GM23248 (cell line): ENCODE results near the gene GRIK3. TPM values are rescaled to one million over a fixed set of nuclear protein-coding genes. Genes with fewer than 3 reads are reported as not detected.

Source experiments
- DNase-seq: peaks from one replicate; pipeline ENCODE4 v3.0.0-alpha.2; 2015
- H2AFZ ChIP-seq: fragments of 200-600 bp; sonication (generic); 2 replicates; pipeline ENCODE4 v1.6.1; 2016; ENCODE audit warnings: antibody characterized with exemption
- H3F3A ChIP-seq: fragments of 200-600 bp; sonication (generic); 2 replicates; pipeline ENCODE4 v1.6.1; 2016; ENCODE audit warnings: mild to moderate bottlenecking, antibody characterized with exemption, mixed run types; ENCODE audit not compliant: insufficient read depth
- H3K27ac ChIP-seq: fragments of 200-600 bp; sonication (generic); 2 replicates; pipeline ENCODE4 v1.5.1; 2016; ENCODE audit warnings: mild to moderate bottlenecking
- H3K27me3 ChIP-seq: fragments of 200-600 bp; sonication (generic); replicated peaks from 2 replicates; pipeline ENCODE4 v1.6.1; 2016; ENCODE audit warnings: mild to moderate bottlenecking; ENCODE audit not compliant: insufficient read depth
- H3K36me3 ChIP-seq: fragments of 200-600 bp; sonication (generic); 2 replicates; pipeline ENCODE4 v1.6.1; 2016; ENCODE audit warnings: low read depth, mild to moderate bottlenecking
- H3K4me1 ChIP-seq: fragments of 200-600 bp; sonication (generic); 2 replicates; pipeline ENCODE4 v1.6.1; 2016; ENCODE audit warnings: mild to moderate bottlenecking; ENCODE audit not compliant: insufficient read depth
- H3K4me2 ChIP-seq: fragments of 200-600 bp; sonication (generic); one replicate; pipeline ENCODE4 v1.6.1; 2016; ENCODE audit warnings: mild to moderate bottlenecking; ENCODE audit not compliant: unreplicated experiment
- H3K4me3 ChIP-seq: fragments of 200-600 bp; sonication (generic); 2 replicates; pipeline ENCODE4 v1.5.1; 2016; ENCODE audit warnings: mild to moderate bottlenecking
- H3K79me2 ChIP-seq: fragments of 200-600 bp; sonication (generic); 2 replicates; pipeline ENCODE4 v1.6.1; 2016; ENCODE audit warnings: mild to moderate bottlenecking; ENCODE audit not compliant: insufficient read depth
- H3K9ac ChIP-seq: fragments of 200-600 bp; sonication (generic); 2 replicates; pipeline ENCODE4 v1.6.1; 2016; ENCODE audit warnings: mild to moderate bottlenecking
- H3K9me2 ChIP-seq: fragments of 200-600 bp; sonication (generic); 2 replicates; pipeline ENCODE4 v1.6.1; 2016; ENCODE audit warnings: mixed run types, mild to moderate bottlenecking, moderate library complexity; ENCODE audit not compliant: insufficient read depth
- H3K9me3 ChIP-seq: fragments of 200-600 bp; sonication (generic); one replicate; pipeline ENCODE4 v1.6.1; 2017; ENCODE audit warnings: low read depth
- H4K20me1 ChIP-seq: fragments of 200-600 bp; sonication (generic); 2 replicates; pipeline ENCODE4 v1.6.0; 2016; ENCODE audit not compliant: insufficient read depth
- EZH2 ChIP-seq: fragments of 200-600 bp; sonication (generic); IDR thresholded peaks from 2 replicates; pipeline ENCODE4 v1.6.1; 2018; ENCODE audit warnings: antibody characterized with exemption, mild to moderate bottlenecking; ENCODE audit not compliant: insufficient read depth, poor library complexity, severe bottlenecking
- EZH2phosphoT487 ChIP-seq: fragments of 200-600 bp; sonication (generic); IDR thresholded peaks from 2 replicates; pipeline ENCODE4 v1.6.1; 2018; ENCODE audit warnings: antibody characterized with exemption, moderate library complexity, mild to moderate bottlenecking, low read depth; ENCODE audit not compliant: insufficient read depth
- WGBS, 2 experiments: methylation state at CpG; one replicate each; pipeline ENCODE4 v1.1.6; 2015 to 2017; ENCODE audit warnings: low lambda C conversion rate in 2 of 2, low coverage in 1 of 2; ENCODE audit errors: missing lambda C conversion rate in 2 of 2; 5-methylcytosine and 5-hydroxymethylcytosine counted together
- in situ Hi-C: fragments of 300-500 bp; cut with MboI; formaldehyde crosslinking; loops from 2 replicates; pipeline ENCODE4 v1.15.0; 2020
- polyA plus RNA-seq: library from polyadenylated mRNA; unstranded; fragments of >200 nt; fragmentation: Nextera tagmentation; extraction: Ambion mirVana; gene quantifications from 2 replicates; pipeline ENCODE4 v1.2.1, GENCODE V29; 2016
- total RNA-seq: library from RNA; depleted of rRNA; stranded (reverse); fragments of >200 nt; shearing (Covaris generic); gene quantifications from 2 replicates; pipeline ENCODE4 v1.2.3, GENCODE V29; 2014

The GRIK3 gene
- total and polyA plus RNA-seq, 2 experiments from 2014 or later = not detected

DNA sequence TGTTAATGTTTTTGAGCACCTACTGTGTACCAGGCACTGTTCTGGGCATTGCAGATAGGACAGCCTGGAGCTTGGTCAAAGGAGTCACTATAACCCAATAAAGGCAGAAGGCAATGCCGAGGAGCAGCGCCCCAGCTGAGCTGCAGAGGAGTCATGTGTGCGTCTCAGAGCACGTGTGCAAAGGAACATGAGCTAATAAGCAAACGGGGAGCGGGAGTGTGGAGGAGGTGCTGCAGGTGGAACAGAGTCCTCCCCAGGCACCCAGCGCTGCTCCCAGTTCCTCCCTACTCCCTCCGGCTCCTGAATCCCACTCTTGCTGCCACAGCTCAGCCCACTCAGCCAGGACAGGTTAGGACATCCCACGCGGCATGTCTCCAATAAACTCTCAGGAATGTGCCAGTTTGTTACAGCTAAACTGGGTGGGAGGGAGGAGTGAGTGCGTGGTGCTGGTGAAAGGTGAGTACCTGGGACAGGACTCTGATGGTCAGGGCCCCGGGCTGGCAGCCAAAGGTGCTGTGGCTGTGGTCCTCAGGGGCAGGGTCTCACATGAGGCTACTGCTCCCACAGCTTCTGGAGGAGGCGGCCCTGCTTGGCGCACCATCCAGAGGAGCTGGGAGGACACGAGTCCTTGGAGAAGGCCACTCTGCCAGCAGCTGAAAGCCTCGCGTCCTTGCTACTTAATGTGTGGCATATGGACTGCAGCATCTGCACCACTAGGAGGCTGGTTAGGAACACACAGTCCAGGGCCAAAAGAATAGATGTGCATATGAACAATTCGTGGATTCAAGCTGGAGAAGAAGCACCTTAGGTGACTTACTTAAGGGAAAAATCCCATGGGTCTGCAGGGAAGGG lies 52.3 kb downstream of the GRIK3 start:
- Histone ChIP-seq H4K20me1 (no peaks in the 10 kb centered on the region), H3K4me1 (no peaks in the 10 kb centered on the region), H3K36me3 (no peaks in the 10 kb centered on the region), H3K27ac (no peak overlapping the region), H3K9me3 (no peaks in the 10 kb centered on the region), H2AFZ (no peak overlapping the region), H3F3A (no peaks in the 10 kb centered on the region), H3K9me2 (no peaks in the 10 kb centered on the region), H3K4me3 (no peak overlapping the region), H3K4me2 (no peak overlapping the region), H3K9ac (no peak overlapping the region), H3K79me2 (no peaks in the 10 kb centered on the region), H3K27me3 (no peaks in the 10 kb centered on the region)
- DNase-seq = no peak
- in situ Hi-C loops = no loop called here
- WGBS, 2 experiments = 25 to 26% methylated on average over 16 to 18 of the region's 18 CpGs
- TF ChIP-seq EZH2 (no peak), EZH2phosphoT487 (no peak)

DNA sequence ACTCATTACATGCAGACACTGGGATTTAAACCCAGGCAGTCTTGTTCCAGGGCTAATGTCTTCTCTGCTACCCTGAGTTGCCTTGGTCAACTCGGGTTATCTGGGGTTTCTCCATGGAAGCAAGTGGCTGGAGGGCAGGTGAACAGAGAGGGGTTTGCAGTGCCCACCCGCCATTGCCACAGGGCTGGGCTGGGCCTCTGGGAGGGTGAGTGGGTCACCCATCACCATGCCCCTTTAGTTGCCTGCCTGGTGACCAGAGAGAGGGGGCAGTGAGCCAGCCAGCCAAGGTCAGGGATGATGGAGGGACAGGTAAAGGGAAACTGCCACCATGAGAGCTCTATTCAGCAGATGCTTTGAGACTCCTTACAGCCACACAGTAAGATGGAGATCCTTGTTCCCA lies 53.2 kb downstream of the GRIK3 start:
- no peak overlapping the region for H3K9ac ChIP-seq
- no peaks in the 10 kb centered on the region for H3K4me1 ChIP-seq
- no peaks in the 10 kb centered on the region for H3F3A ChIP-seq
- no peak overlapping the region for H2AFZ ChIP-seq
- H3K9me2 ChIP-seq = no peaks in the 10 kb centered on the region
- H3K27me3 ChIP-seq = no peaks in the 10 kb centered on the region
- in situ Hi-C loops = no loop called here
- no peaks in the 10 kb centered on the region for H3K79me2 ChIP-seq
- no peaks in the 10 kb centered on the region for H3K36me3 ChIP-seq
- TF ChIP-seq EZH2 = no peak
- no peak for TF ChIP-seq EZH2phosphoT487
- no peak overlapping the region for H3K4me2 ChIP-seq
- no peak overlapping the region for H3K27ac ChIP-seq
- DNase-seq = no peak
- 18 to 20% methylated on average over 2 of the region's 2 CpGs for WGBS, 2 experiments
- H3K9me3 ChIP-seq = no peaks in the 10 kb centered on the region
- H3K4me3 ChIP-seq = no peak overlapping the region
- H4K20me1 ChIP-seq = no peaks in the 10 kb centered on the region

DNA sequence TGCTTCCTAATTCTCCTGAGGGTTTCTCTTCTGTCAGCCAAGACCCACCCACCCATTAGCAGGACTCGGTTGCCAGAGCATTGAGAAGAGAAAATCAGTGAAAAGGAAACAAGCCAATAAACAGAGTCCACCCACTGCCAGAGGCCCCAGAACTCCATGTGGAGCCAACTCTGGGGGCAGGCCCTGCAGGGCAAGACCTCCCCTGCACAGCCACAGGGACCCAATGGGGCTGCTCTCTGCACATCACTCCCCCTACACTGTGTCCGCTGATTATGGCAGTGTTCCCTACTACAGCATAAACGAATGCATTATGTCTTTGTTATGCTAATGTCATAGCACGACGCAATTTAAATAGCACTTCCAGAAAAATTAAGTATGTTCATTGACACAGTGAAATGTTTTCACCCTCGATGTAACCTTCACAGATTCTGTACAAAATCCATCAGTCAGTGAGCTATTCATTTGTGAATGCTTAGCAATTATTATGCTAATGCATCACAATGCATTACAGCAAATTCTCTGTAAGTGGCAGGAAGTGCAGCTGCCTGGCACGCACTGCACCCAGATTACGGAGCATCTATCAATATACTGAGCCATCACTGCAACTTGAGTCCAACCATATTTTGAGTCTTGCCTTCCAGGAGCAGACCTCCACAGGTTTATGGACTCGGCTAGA lies 56.4 kb downstream of the GRIK3 start:
- Histone ChIP-seq H3K4me1 (no peaks in the 10 kb centered on the region), H2AFZ (no peak overlapping the region), H3K9ac (no peak overlapping the region), H3F3A (no peaks in the 10 kb centered on the region), H3K4me2 (no peak overlapping the region), H4K20me1 (no peaks in the 10 kb centered on the region), H3K4me3 (no peak overlapping the region), H3K27ac (no peak overlapping the region), H3K9me2 (no peaks in the 10 kb centered on the region), H3K36me3 (no peaks in the 10 kb centered on the region), H3K79me2 (no peaks in the 10 kb centered on the region), H3K27me3 (no peaks in the 10 kb centered on the region), H3K9me3 (no peaks in the 10 kb centered on the region)
- DNase-seq = no peak
- in situ Hi-C loops = no loop called here
- TF ChIP-seq EZH2 (no peak), EZH2phosphoT487 (no peak)
- 35 to 44% methylated on average over 9 of the region's 9 CpGs for WGBS, 2 experiments

DNA sequence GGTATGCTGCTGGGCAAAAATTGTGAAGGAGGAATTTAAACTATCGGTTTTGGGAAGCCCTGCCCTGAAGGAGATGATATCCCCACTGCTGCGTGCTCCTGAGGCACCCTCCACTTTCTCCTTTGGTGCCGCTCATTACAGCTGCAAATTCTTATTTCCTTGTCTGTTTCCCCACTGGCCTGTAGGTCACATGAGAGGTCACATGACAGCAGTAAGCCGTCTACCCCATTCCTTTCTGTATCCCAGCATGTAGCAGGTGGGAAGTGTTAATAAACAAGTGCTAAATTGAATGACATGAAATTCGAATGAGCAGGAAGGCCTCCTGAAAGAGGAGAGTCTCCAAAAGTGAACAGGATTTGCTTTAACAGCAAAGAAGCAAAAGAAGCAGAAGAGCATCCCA lies 58.7 kb downstream of the GRIK3 start:
- Histone ChIP-seq H2AFZ (no peak overlapping the region), H3K27me3 (no peaks in the 10 kb centered on the region), H3K27ac (no peak overlapping the region), H3K9me2 (no peaks in the 10 kb centered on the region), H3K79me2 (no peaks in the 10 kb centered on the region), H3K4me2 (no peak overlapping the region), H3F3A (no peaks in the 10 kb centered on the region), H3K9ac (no peak overlapping the region), H3K4me3 (no peak overlapping the region), H3K36me3 (no peaks in the 10 kb centered on the region), H4K20me1 (no peaks in the 10 kb centered on the region), H3K4me1 (no peaks in the 10 kb centered on the region), H3K9me3 (no peaks in the 10 kb centered on the region)
- 12 to 22% methylated on average over 5 of the region's 5 CpGs for WGBS, 2 experiments
- no peak for DNase-seq
- TF ChIP-seq EZH2phosphoT487 (no peak), EZH2 (no peak)
- in situ Hi-C loops = no loop called here
